IMR-90 (cell line): ENCODE measurements around the gene CLASP1. TPM values are rescaled to one million over a fixed set of nuclear protein-coding genes. Genes with fewer than 3 reads are reported as not detected.

Experiments used
- microRNA-seq, 2 experiments: library from miRNA; stranded (forward) in 1 of 2; unstranded in 1 of 2; fragments of 10-50 nt in 1 of 2; fragments of <30 nt in 1 of 2; gene quantifications in 1 of 2; microRNA quantifications in 1 of 2; one replicate each; pipeline versions ENCODE3 to v1.1.0; 2013 to 2020; ENCODE audit not compliant: insufficient read depth in 1 of 2, insufficient read length in 1 of 2, unreplicated experiment in 1 of 2
- polyA plus RNA-seq, 3 experiments: library from polyadenylated mRNA; depleted of rRNA; stranded (reverse); fragments of >200 nt; gene quantifications; 2 replicates each; pipeline ENCODE4 v1.2.3, GENCODE V29; 2012; ENCODE audit warnings: low replicate concordance in 1 of 3
- small RNA-seq, 5 experiments: library from RNA; depleted of rRNA; stranded (forward); fragments of <200 nt; gene quantifications; one replicate each; pipeline ENCODE3, GENCODE V24; 2012
- total RNA-seq: library from RNA; depleted of rRNA; stranded (reverse); fragments of >200 nt; gene quantifications from 2 replicates; pipeline ENCODE4 v1.2.3, GENCODE V29; 2012; rRNA removed

CLASP1 gene
- total and polyA plus RNA-seq, 2 of the 4 experiments (the other 2 are of a cell fraction): 12.3 to 33.7 TPM

Small RNA genes within 50 kb of the gene (microRNA-seq; reads per million reads assigned to microRNA genes)
- gene RF00019 (ENCODE audit: insufficient read depth, insufficient read length): not detected
- 12.4 reads per million, percentile 27 among the genes with 10 or more reads in this experiment for gene RNU4ATAC (ENCODE audit: insufficient read depth, insufficient read length)

Small RNA genes within 50 kb of the gene (small RNA-seq; reads per million reads assigned to genes)
- gene RF00019 (0 reads per million in 5 experiments), gene RNU4ATAC (49.6 to 238 (median 78.0) reads per million in 5 experiments)

Other genes with a start within 250 kb of the CLASP1 start
- gene RNU4ATAC, start 118.6 kb downstream of the CLASP1 start, total RNA-seq: under 0.01 TPM in 2 replicates
- gene RNU4ATAC, start 118.6 kb downstream of the CLASP1 start, polyA plus RNA-seq (2012; rRNA removed): not detected in 2 replicates
- gene NIFK, start 87.4 kb upstream of the CLASP1 start, total RNA-seq: 19.5 and 47.8 TPM in 2 replicates
- 22.7 and 24.3 TPM in 2 replicates for gene NIFK, start 87.4 kb upstream of the CLASP1 start, polyA plus RNA-seq (2012; rRNA removed)
- 56.3 and 57.5 TPM in 2 replicates for gene TSN, start 106.2 kb upstream of the CLASP1 start, total RNA-seq
- gene TSN, start 106.2 kb upstream of the CLASP1 start, polyA plus RNA-seq (2012; rRNA removed): 28.4 and 31.0 TPM in 2 replicates